ENCODE measurements around the gene VSIR.

GRCh38 chr10:71710519-71710918 lies 62.8 kb downstream of the VSIR start:
- no peak for TF ChIP-seq CTCF (IDR thresholded peaks at IDR 0.05 in 8 of 11, conservative IDR thresholded peaks at IDR 0.05 in 3 of 11)
- no peak for TF ChIP-seq POLR2A (IDR thresholded peaks at IDR 0.05)
